HepG2 (cell line): ENCODE measurements around the gene XPNPEP2. TPM values are rescaled to one million over a fixed set of nuclear protein-coding genes. Genes with fewer than 3 reads are reported as not detected.

ENCODE experiments used
- ATAC-seq: fragments of 200-7000 bp; cut with Tn5 transposase; 3 replicates; pipeline ENCODE4 v1.9.1; 2020; ENCODE audit warnings: mild to moderate bottlenecking, moderate library complexity
- BruUV-seq: library from RNA; stranded (reverse); fragments of 400-500 nt; replicated peaks from 2 replicates; lab custom pipeline; 2021; lab: Mats Ljungman, UMichigan
- CTCF ChIA-PET: fragments of 300-600 bp; formaldehyde crosslinking; extraction: SDS; loops from one replicate; lab custom pipeline; 2021; ENCODE audit warnings: low total read pairs, inconsistent platforms, low intra/inter-chr PET ratio; lab: Yijun Ruan, JAX
- POLR2A ChIA-PET: fragments of 350-600 bp; sonication (Branson Sonifier 250); formaldehyde crosslinking; loops from one replicate; lab custom pipeline; 2020; ENCODE audit warnings: antibody characterized with exemption, inconsistent platforms; lab: Yijun Ruan, JAX
- DNase-seq: peaks from one replicate; pipeline ENCODE4 v3.0.0-alpha.2; 2015; ENCODE audit warnings: low spot score
- FAIRE-seq: peaks from 3 replicates; lab custom pipeline; 2011; peaks lifted over from hg19 to GRCh38; lab: Jason Lieb, UNC
- H2AFZ ChIP-seq: one replicate; pipeline ENCODE4 v1.6.1; 2011; ENCODE audit warnings: low read length, inconsistent platforms
- H3K27ac ChIP-seq: fragments of 300-600 bp; 3 replicates; pipeline ENCODE4 v1.8.0; 2011; ENCODE audit warnings: mixed run types, mild to moderate bottlenecking, mixed read lengths, low read length, inconsistent platforms; ENCODE audit not compliant: insufficient read depth; ENCODE audit errors: extremely low read length
- H3K27me3 ChIP-seq, 2 experiments: fragments of 200-600 bp in 1 of 2; 2 replicates in 1 of 2; 3 replicates in 1 of 2; pipeline versions ENCODE4 v1.6.0 to v1.8.0; 2011; ENCODE audit warnings: low read length in 2 of 2, mild to moderate bottlenecking in 2 of 2, moderate library complexity in 2 of 2, inconsistent platforms in 1 of 2; ENCODE audit not compliant: insufficient read depth in 2 of 2, control insufficient read depth in 1 of 2
- H3K36me3 ChIP-seq, 2 experiments: fragments of 200-600 bp in 1 of 2; replicated peaks in 1 of 2; 2 replicates in 1 of 2; 3 replicates in 1 of 2; pipeline versions ENCODE4 v1.5.1 to v1.8.0; 2011; ENCODE audit warnings: low read length in 2 of 2, inconsistent platforms in 1 of 2; ENCODE audit not compliant: insufficient read depth in 2 of 2, control insufficient read depth in 1 of 2
- H3K4me1 ChIP-seq: 2 replicates; pipeline ENCODE4 v1.5.1; 2012; ENCODE audit warnings: low read length, inconsistent platforms; ENCODE audit not compliant: insufficient read depth
- H3K4me2 ChIP-seq: 2 replicates; pipeline ENCODE4 v1.6.0; 2011; ENCODE audit warnings: low read depth, low read length, inconsistent platforms
- H3K4me3 ChIP-seq, 3 experiments: fragments of 200-600 bp in 1 of 3; sonication (generic), shearing (Covaris generic) in 1 of 3; replicated peaks in 1 of 3; 2 replicates each; pipeline ENCODE4 v1.5.1; 2011 to 2016; ENCODE audit warnings: low read length in 3 of 3, inconsistent platforms in 2 of 3, low read depth in 2 of 3, mild to moderate bottlenecking in 2 of 3, control low read depth in 1 of 3, mixed read lengths in 1 of 3; ENCODE audit not compliant: insufficient read depth in 1 of 3
- H3K79me2 ChIP-seq: one replicate; pipeline ENCODE4 v1.6.1; 2011; ENCODE audit warnings: low read length, inconsistent platforms; ENCODE audit not compliant: insufficient read depth
- H3K9ac ChIP-seq: 2 replicates; pipeline ENCODE4 v1.6.0; 2011; ENCODE audit warnings: mild to moderate bottlenecking, low read depth, low read length, inconsistent platforms; ENCODE audit not compliant: insufficient read depth
- H3K9me3 ChIP-seq: 2 replicates; pipeline ENCODE4 v1.5.1; 2012; ENCODE audit warnings: mild to moderate bottlenecking, low read length
- H4K20me1 ChIP-seq: 2 replicates; pipeline ENCODE4 v1.6.0; 2011; ENCODE audit warnings: inconsistent platforms, mild to moderate bottlenecking, low read length, moderate library complexity; ENCODE audit not compliant: insufficient read depth
- HNF4G ChIP-seq, 2 experiments: sonication (generic) in 1 of 2; formaldehyde crosslinking in 1 of 2; IDR thresholded peaks; 2 replicates each; pipeline versions ENCODE4 v1.4.0 to v1.6.1; 2011 to 2020; ENCODE audit warnings: borderline replicate concordance in 2 of 2, low read depth in 2 of 2, mild to moderate bottlenecking in 2 of 2, low read length in 1 of 2, missing genetic modification reagents in 1 of 2, moderate library complexity in 1 of 2
- REST ChIP-seq, 2 experiments: IDR thresholded peaks; 2 replicates each; pipeline ENCODE4 v1.6.1; 2011 to 2012; ENCODE audit warnings: low read length in 2 of 2, borderline replicate concordance in 1 of 2, low read depth in 1 of 2, mild to moderate bottlenecking in 1 of 2, moderate library complexity in 1 of 2
- ZBTB38 ChIP-seq: sonication (generic); formaldehyde crosslinking; IDR thresholded peaks from 2 replicates; pipeline ENCODE4 v1.5.1; 2020; ENCODE audit warnings: mild to moderate bottlenecking, missing genetic modification reagents
- ZNF432 ChIP-seq: sonication (generic); formaldehyde crosslinking; IDR thresholded peaks from 2 replicates; pipeline ENCODE4 v1.5.0; 2020; ENCODE audit warnings: missing genetic modification reagents, mild to moderate bottlenecking, borderline replicate concordance
- ZNF749 ChIP-seq: sonication (generic); formaldehyde crosslinking; IDR thresholded peaks from 2 replicates; pipeline ENCODE4 v1.8.0; 2022; ENCODE audit warnings: mild to moderate bottlenecking, missing genetic modification reagents, moderate library complexity, borderline replicate concordance
- ZNF782 ChIP-seq: sonication (generic); formaldehyde crosslinking; IDR thresholded peaks from 2 replicates; pipeline ENCODE4 v1.4.0; 2020; ENCODE audit warnings: missing genetic modification reagents, mild to moderate bottlenecking, borderline replicate concordance
- ZNF788 ChIP-seq: sonication (generic); formaldehyde crosslinking; IDR thresholded peaks from 2 replicates; pipeline ENCODE4 v1.5.0; 2020; ENCODE audit warnings: mild to moderate bottlenecking, missing genetic modification reagents, borderline replicate concordance
- ZNF790 ChIP-seq: sonication (generic); formaldehyde crosslinking; IDR thresholded peaks from 2 replicates; pipeline ENCODE4 v1.8.0; 2022; ENCODE audit warnings: missing genetic modification reagents, mild to moderate bottlenecking, borderline replicate concordance
- WGBS: methylation state at CpG from one replicate; pipeline ENCODE4 v1.1.6; 2017; ENCODE audit warnings: low lambda C conversion rate; 5-methylcytosine and 5-hydroxymethylcytosine counted together
- in situ Hi-C: cut with HindIII; loops from 2 replicates; pipeline ENCODE4 v1.10.0; 2017; ENCODE audit warnings: low pct_unique_long_range_greater_than_20kb; ENCODE audit not compliant: extremely low pct_ligation_motif_present
- intact Hi-C: fragments of 100-400 bp; cut with micrococcal nuclease; formaldehyde crosslinking; loops from one replicate; pipeline ENCODE4 v1.10.0; 2022; ENCODE audit not compliant: unreplicated experiment
- polyA plus RNA-seq, 8 experiments: library from polyadenylated mRNA; depleted of rRNA in 3 of 8; stranded (reverse) in 7 of 8; unstranded in 1 of 8; fragments of >200 nt; fragmentation: Illumina TruSeq in 4 of 8; extraction: Trizol in 4 of 8; gene quantifications; 2 replicates each; pipeline versions ENCODE4 v1.2.1 to v1.2.3, GENCODE V29; 2011 to 2016; ENCODE audit warnings: low read depth in 4 of 8, missing spikeins in 1 of 8, mixed read lengths in 1 of 8; ENCODE audit not compliant: insufficient read depth in 1 of 8
- total RNA-seq, 5 experiments: library from RNA; depleted of rRNA; stranded (reverse); fragments of >200 nt; fragmentation: Illumina TruSeq; extraction: Trizol; gene quantifications; 2 replicates each; pipeline ENCODE4 v1.2.3, GENCODE V29; 2016; ENCODE audit warnings: low read depth in 1 of 5
- TF ChIP-seq, protein P1 (sequence below): sonication (generic); formaldehyde crosslinking; IDR thresholded peaks from 2 replicates; pipeline ENCODE4 v1.9.0; 2022; ENCODE audit warnings: low read depth, missing genetic modification reagents
- TF ChIP-seq, protein P2 (sequence below): sonication (generic); formaldehyde crosslinking; IDR thresholded peaks from 2 replicates; pipeline ENCODE4 v1.4.0; 2020; ENCODE audit warnings: missing genetic modification reagents

Gene XPNPEP2
- total and polyA plus RNA-seq, 2 of the 13 experiments (the other 11 are each of a cell fraction or from before 2014, with no cell fraction given): 1.1 to 1.8 TPM

GRCh38 chrX:129768586-129769466 is 30.0 kb downstream of the XPNPEP2 start:
- ATAC-seq (peak; percentile 75), DNase-seq (peak; percentile 47), FAIRE-seq (no peak)
- Histone ChIP-seq H3K4me1 (peaks cover 44% of the 10 kb centered on the region), H2AFZ (no peak overlapping the region), H4K20me1 (no peaks in the 10 kb centered on the region), H3K4me2 (peak overlapping the region; percentile 18; the same call in 1 of the 2 replicates), H3K36me3 (no peaks in the 10 kb centered on the region), H3K4me3 (no peak overlapping the region), H3K27ac (no peak overlapping the region), H3K9ac (no peak overlapping the region), H3K79me2 (no peaks in the 10 kb centered on the region), H3K27me3 (no peaks in the 10 kb centered on the region), H3K9me3 (no peaks in the 10 kb centered on the region)
- in situ Hi-C loops (no loop called here), intact Hi-C loops (no loop called here)
- 0% methylated on average over 1 of the region's 8 CpGs for WGBS
- no TSS peak for BruUV-seq
- ChIA-PET POLR2A (no interaction called here), CTCF (no interaction called here)
- TF ChIP-seq, protein P1, sequence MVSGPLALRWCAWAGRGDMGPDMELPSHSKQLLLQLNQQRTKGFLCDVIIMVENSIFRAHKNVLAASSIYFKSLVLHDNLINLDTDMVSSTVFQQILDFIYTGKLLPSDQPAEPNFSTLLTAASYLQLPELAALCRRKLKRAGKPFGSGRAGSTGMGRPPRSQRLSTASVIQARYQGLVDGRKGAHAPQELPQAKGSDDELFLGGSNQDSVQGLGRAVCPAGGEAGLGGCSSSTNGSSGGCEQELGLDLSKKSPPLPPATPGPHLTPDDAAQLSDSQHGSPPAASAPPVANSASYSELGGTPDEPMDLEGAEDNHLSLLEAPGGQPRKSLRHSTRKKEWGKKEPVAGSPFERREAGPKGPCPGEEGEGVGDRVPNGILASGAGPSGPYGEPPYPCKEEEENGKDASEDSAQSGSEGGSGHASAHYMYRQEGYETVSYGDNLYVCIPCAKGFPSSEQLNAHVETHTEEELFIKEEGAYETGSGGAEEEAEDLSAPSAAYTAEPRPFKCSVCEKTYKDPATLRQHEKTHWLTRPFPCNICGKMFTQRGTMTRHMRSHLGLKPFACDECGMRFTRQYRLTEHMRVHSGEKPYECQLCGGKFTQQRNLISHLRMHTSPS (CRISPR knock-in tag): peak; percentile 27; the same call in 1 of the 2 replicates
- TF ChIP-seq ZNF782 (CRISPR knock-in tag): no peak
- TF ChIP-seq ZNF749 (CRISPR knock-in tag): no peak
- TF ChIP-seq HNF4G (IDR thresholded peaks at IDR 0.05; ENCODE audit: borderline replicate concordance, low read depth, low read length): peak; percentile 15; the same call in 1 of the 2 replicates
- no peak for TF ChIP-seq HNF4G (CRISPR knock-in tag; IDR thresholded peaks at IDR 0.05; ENCODE audit: borderline replicate concordance, low read depth)
- no peak for TF ChIP-seq ZNF432
- TF ChIP-seq ZNF788 (CRISPR knock-in tag): no peak
- no peak for TF ChIP-seq ZNF790 (CRISPR knock-in tag)
- no peak for TF ChIP-seq REST (IDR thresholded peaks at IDR 0.05; ENCODE audit: borderline replicate concordance in 1 of 2, low read depth in 1 of 2, low read length in 2 of 2)
- TF ChIP-seq, protein P2, sequence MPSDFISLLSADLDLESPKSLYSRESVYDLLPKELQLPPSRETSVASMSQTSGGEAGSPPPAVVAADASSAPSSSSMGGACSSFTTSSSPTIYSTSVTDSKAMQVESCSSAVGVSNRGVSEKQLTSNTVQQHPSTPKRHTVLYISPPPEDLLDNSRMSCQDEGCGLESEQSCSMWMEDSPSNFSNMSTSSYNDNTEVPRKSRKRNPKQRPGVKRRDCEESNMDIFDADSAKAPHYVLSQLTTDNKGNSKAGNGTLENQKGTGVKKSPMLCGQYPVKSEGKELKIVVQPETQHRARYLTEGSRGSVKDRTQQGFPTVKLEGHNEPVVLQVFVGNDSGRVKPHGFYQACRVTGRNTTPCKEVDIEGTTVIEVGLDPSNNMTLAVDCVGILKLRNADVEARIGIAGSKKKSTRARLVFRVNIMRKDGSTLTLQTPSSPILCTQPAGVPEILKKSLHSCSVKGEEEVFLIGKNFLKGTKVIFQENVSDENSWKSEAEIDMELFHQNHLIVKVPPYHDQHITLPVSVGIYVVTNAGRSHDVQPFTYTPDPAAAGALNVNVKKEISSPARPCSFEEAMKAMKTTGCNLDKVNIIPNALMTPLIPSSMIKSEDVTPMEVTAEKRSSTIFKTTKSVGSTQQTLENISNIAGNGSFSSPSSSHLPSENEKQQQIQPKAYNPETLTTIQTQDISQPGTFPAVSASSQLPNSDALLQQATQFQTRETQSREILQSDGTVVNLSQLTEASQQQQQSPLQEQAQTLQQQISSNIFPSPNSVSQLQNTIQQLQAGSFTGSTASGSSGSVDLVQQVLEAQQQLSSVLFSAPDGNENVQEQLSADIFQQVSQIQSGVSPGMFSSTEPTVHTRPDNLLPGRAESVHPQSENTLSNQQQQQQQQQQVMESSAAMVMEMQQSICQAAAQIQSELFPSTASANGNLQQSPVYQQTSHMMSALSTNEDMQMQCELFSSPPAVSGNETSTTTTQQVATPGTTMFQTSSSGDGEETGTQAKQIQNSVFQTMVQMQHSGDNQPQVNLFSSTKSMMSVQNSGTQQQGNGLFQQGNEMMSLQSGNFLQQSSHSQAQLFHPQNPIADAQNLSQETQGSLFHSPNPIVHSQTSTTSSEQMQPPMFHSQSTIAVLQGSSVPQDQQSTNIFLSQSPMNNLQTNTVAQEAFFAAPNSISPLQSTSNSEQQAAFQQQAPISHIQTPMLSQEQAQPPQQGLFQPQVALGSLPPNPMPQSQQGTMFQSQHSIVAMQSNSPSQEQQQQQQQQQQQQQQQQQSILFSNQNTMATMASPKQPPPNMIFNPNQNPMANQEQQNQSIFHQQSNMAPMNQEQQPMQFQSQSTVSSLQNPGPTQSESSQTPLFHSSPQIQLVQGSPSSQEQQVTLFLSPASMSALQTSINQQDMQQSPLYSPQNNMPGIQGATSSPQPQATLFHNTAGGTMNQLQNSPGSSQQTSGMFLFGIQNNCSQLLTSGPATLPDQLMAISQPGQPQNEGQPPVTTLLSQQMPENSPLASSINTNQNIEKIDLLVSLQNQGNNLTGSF (CRISPR knock-in tag): no peak
- TF ChIP-seq ZBTB38 (CRISPR knock-in tag): no peak
